T-helper 2 cell treated with Interferon-gamma antibody and Interleukin-4, amounts not matched to agents 5 μg/mL and 100 μg/mL, for 36 hours (primary cell): ENCODE data around the gene FHL3.

Experiments used
- DNase-seq: peaks from one replicate; pipeline ENCODE4 v3.0.0; 2021; ENCODE audit warnings: low spot score
- H3K27ac Mint-ChIP-seq: one replicate; pipeline ENCODE4 v1.8.0; 2021; ENCODE audit warnings: mild to moderate bottlenecking, mixed read lengths
- H3K27me3 Mint-ChIP-seq: one replicate; pipeline ENCODE4 v1.8.0; 2021; ENCODE audit warnings: low read depth, mixed read lengths
- H3K36me3 Mint-ChIP-seq: one replicate; pipeline ENCODE4 v1.8.0; 2021; ENCODE audit warnings: low read depth, mixed read lengths
- H3K4me1 Mint-ChIP-seq: one replicate; pipeline ENCODE4 v1.8.0; 2021; ENCODE audit warnings: low read depth, mixed read lengths
- H3K4me3 Mint-ChIP-seq: one replicate; pipeline ENCODE4 v1.8.0; 2022; ENCODE audit warnings: mild to moderate bottlenecking, moderate library complexity, mixed read lengths
- H3K9me3 Mint-ChIP-seq: one replicate; pipeline ENCODE4 v1.8.0; 2021; ENCODE audit warnings: mixed read lengths

The FHL3 gene

GRCh38 chr1:38012363-38013226 lies 7.3 kb upstream of the FHL3 start, which contains the start of gene UTP11:
Gene UTP11 (plus strand): TSS chr1:38012734. CDS start chr1:38012803, 69 bp downstream.
- Mint-ChIP-seq H3K36me3 (peaks cover 18% of the 10 kb centered on the region), H3K27me3 (no peaks in the 10 kb centered on the region), H3K4me1 (peaks cover 45% of the 10 kb centered on the region), H3K9me3 (no peaks in the 10 kb centered on the region), H3K4me3 (peak within 1 kb of the TSS; percentile 98), H3K27ac (peak within 1 kb of the TSS; percentile 96)
- DNase-seq = peak; percentile 92

GRCh38 chr1:38009841-38010180 lies 4.5 kb upstream of the FHL3 start:
- peaks cover 8% of the 10 kb centered on the region for H3K36me3 Mint-ChIP-seq
- no peak for DNase-seq
- peaks cover 41% of the 10 kb centered on the region for H3K4me1 Mint-ChIP-seq
- H3K27ac Mint-ChIP-seq = peak overlapping the region; percentile 96
- H3K4me3 Mint-ChIP-seq = no peak overlapping the region
- no peaks in the 10 kb centered on the region for H3K9me3 Mint-ChIP-seq
- no peaks in the 10 kb centered on the region for H3K27me3 Mint-ChIP-seq

DNA sequence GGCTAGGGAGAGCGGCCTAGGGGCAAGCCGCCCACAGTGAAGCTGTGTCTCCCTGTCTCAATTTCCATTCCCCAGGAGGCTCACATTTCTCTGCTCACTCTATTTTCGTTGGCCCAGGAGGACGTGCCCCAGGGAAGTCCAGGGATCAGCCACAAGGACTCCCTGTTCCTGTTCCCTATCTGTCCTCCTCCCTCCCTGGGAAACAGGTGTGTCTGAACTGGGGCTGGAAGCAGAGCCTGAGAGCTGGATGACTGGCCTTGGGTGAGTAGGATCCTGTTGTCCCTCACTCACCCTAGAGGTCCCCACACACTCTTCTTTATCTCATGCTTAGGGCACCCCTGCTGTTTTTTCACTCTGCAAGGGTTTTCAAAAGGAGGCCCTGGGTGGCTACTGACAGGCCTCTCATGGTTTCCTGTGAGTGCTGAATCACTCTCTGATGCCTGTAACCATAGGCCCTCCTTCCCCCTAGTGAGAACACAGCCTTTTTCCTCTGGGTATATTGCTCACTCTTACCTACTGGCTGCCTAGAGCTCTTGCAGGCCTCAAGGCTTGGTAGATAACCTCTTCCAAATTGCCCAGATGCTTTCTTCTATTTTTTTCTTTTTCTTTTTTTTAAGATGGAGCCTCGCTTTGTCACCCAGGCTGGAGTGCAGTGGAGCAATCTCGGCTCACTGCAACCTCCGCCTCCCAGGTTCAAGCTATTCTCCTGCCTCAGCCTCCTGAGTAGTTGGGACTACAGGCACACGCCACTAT lies 4.0 kb upstream of the FHL3 start:
- Mint-ChIP-seq H3K4me3 (peak overlapping the region; percentile 18), H3K27ac (peak overlapping the region; percentile 96)

GRCh38 chr1:38006008-38006828 lies 904 bp upstream of the FHL3 start:
- peak overlapping the region; percentile 65 for H3K27ac Mint-ChIP-seq
- no peaks in the 10 kb centered on the region for H3K36me3 Mint-ChIP-seq
- no peaks in the 10 kb centered on the region for H3K27me3 Mint-ChIP-seq
- DNase-seq = no peak
- peak overlapping the region; percentile 66 for H3K4me3 Mint-ChIP-seq
- H3K9me3 Mint-ChIP-seq = no peaks in the 10 kb centered on the region
- peaks cover 41% of the 10 kb centered on the region for H3K4me1 Mint-ChIP-seq

More for the DNA sequence above, 4.0 kb upstream of the FHL3 start:
- peak; percentile 74 for DNase-seq
- H3K4me1 Mint-ChIP-seq = peaks cover 42% of the 10 kb centered on the region
- H3K27me3 Mint-ChIP-seq = no peaks in the 10 kb centered on the region
- H3K36me3 Mint-ChIP-seq = peaks cover 8% of the 10 kb centered on the region
- H3K9me3 Mint-ChIP-seq = no peaks in the 10 kb centered on the region

DNA sequence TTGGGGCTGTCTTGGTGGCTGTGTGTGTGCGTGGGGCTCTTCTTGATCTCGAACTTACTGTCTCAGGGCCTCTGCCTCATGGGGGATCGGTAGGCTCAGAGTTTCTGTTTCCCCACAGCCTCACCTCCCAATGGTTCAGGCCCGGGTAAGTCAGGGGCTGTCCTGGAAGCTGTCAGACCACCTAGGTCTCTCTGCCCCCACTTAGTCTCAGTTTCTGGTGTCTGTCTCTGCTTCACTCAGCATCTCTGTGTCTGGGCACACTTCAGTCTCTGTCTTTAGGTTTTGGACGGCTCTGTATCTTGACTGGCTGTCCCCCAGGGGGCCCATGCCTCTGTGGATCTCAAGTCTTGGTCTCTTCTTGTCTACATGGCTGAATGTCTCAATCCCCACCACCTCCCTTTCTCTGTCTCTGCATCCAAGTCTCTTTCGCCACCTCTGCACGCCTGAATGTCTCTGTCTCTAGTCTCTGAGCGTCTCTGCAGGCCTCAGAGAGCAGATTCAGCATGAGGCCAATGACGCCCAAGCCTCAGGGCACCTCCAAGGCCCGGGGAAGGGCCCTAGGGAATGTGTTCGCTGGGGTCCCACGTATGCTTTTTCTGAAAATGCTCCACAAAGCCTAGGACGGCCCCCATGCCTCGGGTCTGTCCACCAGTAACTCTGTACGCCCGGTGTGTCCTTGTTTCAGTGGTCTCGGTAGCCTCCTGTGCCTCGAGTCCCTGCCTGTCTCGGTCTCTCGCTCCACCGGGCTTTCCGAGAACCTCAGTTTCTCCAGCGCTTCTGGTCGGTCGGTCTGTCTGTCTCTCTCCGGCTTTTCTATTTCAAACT lies 818 bp downstream of the FHL3 start:
- peak overlapping the region; percentile 86 for H3K4me3 Mint-ChIP-seq
- no peaks in the 10 kb centered on the region for H3K36me3 Mint-ChIP-seq
- DNase-seq = no peak
- H3K27ac Mint-ChIP-seq = peak overlapping the region; percentile 81
- H3K9me3 Mint-ChIP-seq = no peaks in the 10 kb centered on the region
- no peaks in the 10 kb centered on the region for H3K27me3 Mint-ChIP-seq
- H3K4me1 Mint-ChIP-seq = peaks cover 43% of the 10 kb centered on the region

- Mint-ChIP-seq H3K9me3 (no peaks in the 10 kb centered on the region), H3K27ac (peak overlapping the region; percentile 24), H3K4me1 (peaks cover 46% of the 10 kb centered on the region), H3K4me3 (peak overlapping the region; percentile 86), H3K27me3 (no peaks in the 10 kb centered on the region), H3K36me3 (peaks cover 5% of the 10 kb centered on the region)
- DNase-seq = no peak
Measured at GRCh38 chr1:38003261-38004250, 1.8 kb downstream of the FHL3 start.

- Mint-ChIP-seq H3K27ac (peak overlapping the region; percentile 74), H3K36me3 (peaks cover 20% of the 10 kb centered on the region), H3K9me3 (no peaks in the 10 kb centered on the region), H3K4me3 (no peak overlapping the region), H3K27me3 (no peaks in the 10 kb centered on the region), H3K4me1 (peaks cover 56% of the 10 kb centered on the region)
- DNase-seq = no peak
Measured at GRCh38 chr1:38000529-38001455, 4.5 kb downstream of the FHL3 start.

DNA sequence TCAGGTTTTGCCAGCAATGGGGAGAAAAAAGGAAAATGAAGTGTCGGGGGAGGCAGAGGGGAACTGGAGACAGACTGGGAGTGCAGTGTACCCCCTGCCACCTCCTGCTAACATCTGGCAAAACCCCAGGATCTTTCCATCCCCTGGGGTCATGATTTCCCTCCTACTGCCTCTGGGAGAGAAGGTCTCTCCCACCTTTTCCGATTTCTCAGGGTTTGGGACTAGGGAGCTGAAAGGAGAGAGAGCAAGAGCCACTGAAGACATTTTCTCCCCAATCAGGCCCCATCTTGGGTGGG lies 5.1 kb downstream of the FHL3 start:
- Mint-ChIP-seq H3K27ac (peak overlapping the region; percentile 96), H3K36me3 (peaks cover 22% of the 10 kb centered on the region), H3K4me3 (no peak overlapping the region), H3K27me3 (no peaks in the 10 kb centered on the region), H3K4me1 (peaks cover 59% of the 10 kb centered on the region), H3K9me3 (no peaks in the 10 kb centered on the region)
- DNase-seq = no peak

DNA sequence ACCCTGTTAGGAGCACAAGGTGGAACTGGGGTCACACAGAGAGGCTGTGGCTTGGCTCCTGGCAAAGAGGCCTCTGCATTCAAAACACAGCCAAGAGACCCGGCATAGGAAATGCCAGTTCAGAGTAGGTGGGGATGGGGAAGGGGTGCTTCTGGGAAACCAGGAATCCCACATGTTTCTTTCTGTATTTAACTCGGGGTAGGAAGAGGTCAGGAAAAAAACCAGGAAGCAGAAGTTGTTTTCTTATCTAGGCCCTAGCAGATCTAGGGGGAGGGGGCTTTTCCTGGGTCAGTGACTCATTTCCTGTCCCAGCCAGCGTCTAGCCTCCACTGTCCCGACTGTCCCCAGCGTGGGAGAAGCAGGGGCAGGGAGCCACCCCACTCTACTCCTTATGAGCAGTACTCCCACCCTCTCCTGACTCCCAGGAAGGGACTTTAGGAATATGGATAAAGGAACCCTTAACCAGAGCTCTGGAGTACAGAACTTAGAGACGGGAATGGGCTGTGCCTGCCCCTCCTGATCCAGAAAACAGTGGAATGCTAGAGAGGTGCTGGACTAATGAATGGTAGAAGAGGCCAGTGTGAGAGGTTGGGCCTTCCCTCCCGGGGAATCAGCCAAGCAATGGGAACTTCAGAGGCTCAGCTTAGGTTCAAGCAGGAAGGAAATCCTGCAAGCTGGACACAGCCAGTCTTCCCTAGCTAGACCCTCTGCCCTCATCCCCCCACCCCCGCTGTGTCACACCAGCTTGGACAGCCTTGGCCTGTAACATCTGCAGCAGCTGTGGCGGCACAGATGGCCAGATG lies 5.7 kb downstream of the FHL3 start:
- Mint-ChIP-seq H3K9me3 (no peaks in the 10 kb centered on the region), H3K4me3 (peak overlapping the region; percentile 78), H3K27ac (peak overlapping the region; percentile 96), H3K27me3 (no peaks in the 10 kb centered on the region), H3K4me1 (peaks cover 63% of the 10 kb centered on the region), H3K36me3 (peaks cover 25% of the 10 kb centered on the region)
- DNase-seq = peak; percentile 48

- Mint-ChIP-seq H3K36me3 (peaks cover 25% of the 10 kb centered on the region), H3K27me3 (no peaks in the 10 kb centered on the region), H3K4me1 (peaks cover 61% of the 10 kb centered on the region), H3K27ac (peak overlapping the region; percentile 96), H3K9me3 (no peaks in the 10 kb centered on the region), H3K4me3 (peak overlapping the region; percentile 78)
- DNase-seq = no peak
Measured at GRCh38 chr1:37998913-37999429, 6.3 kb downstream of the FHL3 start.
